GM12891 (cell line): Measurements from ENCODE around the gene CDK14.

Experiments used
- POLR2A ChIP-seq: IDR thresholded peaks from 2 replicates; pipeline ENCODE4 v1.6.1; 2011; ENCODE audit warnings: low read depth, low read length, control low read depth
- POU2F2 ChIP-seq: IDR thresholded peaks from 2 replicates; pipeline ENCODE4 v1.6.1; 2011; ENCODE audit warnings: low read depth, mild to moderate bottlenecking, control low read depth, low read length, moderate library complexity
- SPI1 ChIP-seq: IDR thresholded peaks from 2 replicates; pipeline ENCODE4 v1.6.1; 2011; ENCODE audit warnings: low read depth, low read length, control low read depth
- TAF1 ChIP-seq: IDR thresholded peaks from 2 replicates; pipeline ENCODE4 v1.6.1; 2011; ENCODE audit warnings: low read depth, low read length, control low read depth

- TF ChIP-seq SPI1 (no peak), POU2F2 (no peak), TAF1 (no peak), POLR2A (no peak)
These were observed 295.4 kb downstream of the CDK14 start for GRCh38 chr7:90891529-90891928.
